Measurements from ENCODE around the gene ARHGEF16. TPM values are rescaled to one million over a fixed set of nuclear protein-coding genes. Genes with fewer than 3 reads are reported as not detected.

ARHGEF16 gene
- total and polyA plus RNA-seq, 2 experiments from 2014 or later, result not detected

DNA sequence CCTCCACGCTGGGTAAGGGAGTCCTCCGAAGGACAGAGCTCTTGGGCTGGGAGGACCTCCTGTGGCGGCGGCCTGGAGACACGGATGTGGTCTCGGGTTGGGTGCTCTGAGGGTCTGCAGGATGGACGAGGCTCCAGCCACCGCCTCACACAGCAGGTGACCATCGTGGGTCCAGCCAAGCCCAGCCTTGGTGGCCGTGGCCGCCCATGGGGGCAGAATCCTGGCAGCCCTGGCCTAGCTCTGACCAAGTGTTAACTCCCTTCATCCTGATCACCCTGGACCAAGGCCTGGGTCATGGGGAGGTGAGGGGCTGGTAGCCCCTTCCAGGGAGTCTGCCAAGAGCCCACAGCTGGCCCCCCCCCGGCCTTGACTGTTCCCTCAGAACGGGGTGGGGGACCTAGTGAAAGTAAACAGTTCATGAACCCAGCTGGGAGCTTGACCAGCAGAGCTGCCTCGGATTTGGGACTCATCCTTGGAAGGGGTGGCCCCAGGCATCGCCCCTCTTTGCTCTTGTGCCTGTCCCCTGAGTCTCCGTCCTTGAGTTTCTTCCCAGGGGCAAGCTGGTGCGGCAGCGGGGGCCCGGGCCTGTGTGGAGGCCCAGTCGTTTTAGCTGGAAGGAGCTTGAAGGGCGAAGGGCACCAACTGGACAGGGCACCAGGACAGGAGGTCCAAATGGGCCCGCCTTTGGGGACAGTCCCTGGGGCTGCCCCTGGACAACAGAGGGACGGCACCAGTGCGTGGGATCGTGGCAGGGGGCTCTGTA, 17.8 kb downstream of the ARHGEF16 start:
- no peak overlapping the region for H3K4me3 ChIP-seq
- H3K9me3 ChIP-seq (ENCODE audit: low read depth), result no peaks in the 10 kb centered on the region
- in situ Hi-C loops (cut with MboI), result no loop called here
- DNase-seq, result no peak
- no peaks in the 10 kb centered on the region for H3K9me2 ChIP-seq (ENCODE audit: insufficient read depth)
- peaks cover 9% of the 10 kb centered on the region for H3K4me1 ChIP-seq (ENCODE audit: insufficient read depth)
- no peaks in the 10 kb centered on the region for H4K20me1 ChIP-seq (ENCODE audit: insufficient read depth)
- H2AFZ ChIP-seq, result no peak overlapping the region
- no peak overlapping the region for H3K27ac ChIP-seq
- H3K79me2 ChIP-seq (ENCODE audit: insufficient read depth), result no peaks in the 10 kb centered on the region
- no peak overlapping the region for H3K4me2 ChIP-seq (ENCODE audit: unreplicated experiment)
- no peak overlapping the region for H3K9ac ChIP-seq
- no peaks in the 10 kb centered on the region for H3K36me3 ChIP-seq (ENCODE audit: low read depth)
- no peaks in the 10 kb centered on the region for H3K27me3 ChIP-seq (replicated peaks; ENCODE audit: insufficient read depth)
- TF ChIP-seq EZH2 (IDR thresholded peaks at IDR 0.05; ENCODE audit: insufficient read depth, poor library complexity, severe bottlenecking) (no peak), EZH2phosphoT487 (IDR thresholded peaks at IDR 0.05; ENCODE audit: insufficient read depth, low read depth) (no peak)
- WGBS, 2 experiments (ENCODE audit: low coverage in 1 of 2, low lambda C conversion rate in 2 of 2, missing lambda C conversion rate in 2 of 2), result 90 to 93% methylated on average over 22 to 25 of the region's 25 CpGs
- no peaks in the 10 kb centered on the region; the same call in 1 of the 2 replicates for H3F3A ChIP-seq (ENCODE audit: insufficient read depth)

DNA sequence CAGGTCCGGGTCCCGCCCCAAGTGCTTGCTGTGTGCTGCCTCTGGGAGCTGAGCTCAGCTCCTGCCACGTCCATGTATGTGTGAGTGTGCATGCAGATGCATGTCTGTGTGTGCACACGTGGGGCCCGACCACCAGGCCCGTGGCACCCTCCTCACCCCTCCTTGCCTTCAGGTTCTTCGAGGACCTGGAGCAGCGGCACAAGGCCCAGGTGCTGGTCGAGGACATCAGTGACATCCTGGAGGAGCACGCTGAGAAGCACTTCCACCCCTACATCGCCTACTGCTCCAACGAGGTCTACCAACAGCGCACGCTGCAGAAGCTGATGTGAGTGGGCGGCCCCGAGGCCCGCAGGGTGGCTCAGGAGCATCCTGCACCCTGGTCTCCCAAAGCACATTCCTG, 18.4 kb downstream of the ARHGEF16 start:
- 81 to 85% methylated on average over 17 of the region's 17 CpGs for WGBS, 2 experiments (ENCODE audit: low coverage in 1 of 2, low lambda C conversion rate in 2 of 2, missing lambda C conversion rate in 2 of 2)
- Histone ChIP-seq H3K79me2 (ENCODE audit: insufficient read depth) (no peaks in the 10 kb centered on the region), H3K4me3 (no peak overlapping the region), H3K27me3 (replicated peaks; ENCODE audit: insufficient read depth) (no peaks in the 10 kb centered on the region), H3K36me3 (ENCODE audit: low read depth) (no peaks in the 10 kb centered on the region), H3K4me1 (ENCODE audit: insufficient read depth) (peaks cover 9% of the 10 kb centered on the region), H4K20me1 (ENCODE audit: insufficient read depth) (no peaks in the 10 kb centered on the region), H3K9me2 (ENCODE audit: insufficient read depth) (no peaks in the 10 kb centered on the region), H3F3A (ENCODE audit: insufficient read depth) (no peaks in the 10 kb centered on the region; the same call in 1 of the 2 replicates), H3K4me2 (ENCODE audit: unreplicated experiment) (no peak overlapping the region), H3K9ac (no peak overlapping the region), H2AFZ (no peak overlapping the region), H3K27ac (no peak overlapping the region), H3K9me3 (ENCODE audit: low read depth) (no peaks in the 10 kb centered on the region)
- in situ Hi-C loops (cut with MboI), result no loop called here
- DNase-seq, result no peak
- TF ChIP-seq EZH2 (IDR thresholded peaks at IDR 0.05; ENCODE audit: insufficient read depth, poor library complexity, severe bottlenecking), result no peak
- TF ChIP-seq EZH2phosphoT487 (IDR thresholded peaks at IDR 0.05; ENCODE audit: insufficient read depth, low read depth), result no peak

DNA sequence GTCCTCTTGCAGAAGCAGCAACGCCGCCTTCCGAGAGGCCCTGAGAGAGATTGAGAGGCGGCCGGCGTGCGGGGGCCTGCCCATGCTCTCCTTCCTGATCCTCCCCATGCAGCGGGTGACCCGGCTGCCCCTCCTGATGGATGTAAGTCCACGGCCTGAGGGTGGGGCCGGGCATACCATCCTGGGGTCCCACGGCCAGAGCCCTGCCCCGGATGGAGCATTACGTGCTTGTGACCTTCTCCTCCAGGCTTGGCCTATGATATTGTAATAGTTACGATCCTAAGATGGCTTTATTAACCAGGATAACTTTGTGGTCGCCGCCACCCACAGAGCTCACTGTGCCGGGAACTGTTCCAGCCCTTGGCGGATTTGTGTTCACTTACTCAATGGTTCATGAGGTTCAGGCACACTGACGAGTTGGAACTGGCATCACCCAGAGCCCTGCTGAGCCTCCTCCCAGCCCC, 18.9 kb downstream of the ARHGEF16 start:
- peaks cover 9% of the 10 kb centered on the region for H3K4me1 ChIP-seq (ENCODE audit: insufficient read depth)
- no peaks in the 10 kb centered on the region for H3K79me2 ChIP-seq (ENCODE audit: insufficient read depth)
- TF ChIP-seq EZH2 (IDR thresholded peaks at IDR 0.05; ENCODE audit: insufficient read depth, poor library complexity, severe bottlenecking) (no peak), EZH2phosphoT487 (IDR thresholded peaks at IDR 0.05; ENCODE audit: insufficient read depth, low read depth) (no peak)
- no peaks in the 10 kb centered on the region for H3K36me3 ChIP-seq (ENCODE audit: low read depth)
- H2AFZ ChIP-seq, result no peak overlapping the region
- no peak overlapping the region for H3K4me3 ChIP-seq
- no peak overlapping the region for H3K27ac ChIP-seq
- no peaks in the 10 kb centered on the region; the same call in 1 of the 2 replicates for H3F3A ChIP-seq (ENCODE audit: insufficient read depth)
- no peaks in the 10 kb centered on the region for H3K9me2 ChIP-seq (ENCODE audit: insufficient read depth)
- WGBS, 2 experiments (ENCODE audit: low coverage in 1 of 2, low lambda C conversion rate in 2 of 2, missing lambda C conversion rate in 2 of 2), result 1 to 6% methylated on average over 20 of the region's 20 CpGs
- no peaks in the 10 kb centered on the region for H4K20me1 ChIP-seq (ENCODE audit: insufficient read depth)
- peak; percentile 91 for DNase-seq
- in situ Hi-C loops (cut with MboI), result no loop called here
- H3K27me3 ChIP-seq (replicated peaks; ENCODE audit: insufficient read depth), result no peaks in the 10 kb centered on the region
- H3K9me3 ChIP-seq (ENCODE audit: low read depth), result no peaks in the 10 kb centered on the region
- H3K9ac ChIP-seq, result no peak overlapping the region
- no peak overlapping the region for H3K4me2 ChIP-seq (ENCODE audit: unreplicated experiment)

DNA sequence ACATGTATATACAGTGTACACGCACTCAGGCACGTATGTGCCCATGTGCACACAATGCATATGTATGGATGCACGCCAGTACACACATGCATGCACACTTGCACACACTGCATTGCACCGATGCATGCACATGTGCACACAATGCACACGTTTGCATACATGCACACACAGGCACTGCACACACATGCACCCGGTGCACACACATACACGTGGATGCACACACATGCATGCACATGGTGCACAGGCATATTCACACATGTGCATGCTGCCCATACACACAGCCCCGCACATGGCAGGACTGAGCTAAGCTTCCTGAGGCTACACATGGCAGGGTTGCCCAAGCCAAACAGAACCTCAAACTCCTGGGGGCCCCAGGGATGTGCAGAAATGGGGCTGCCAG, 19.6 kb downstream of the ARHGEF16 start:
- Histone ChIP-seq H3K4me2 (ENCODE audit: unreplicated experiment) (no peak overlapping the region), H3K4me1 (ENCODE audit: insufficient read depth) (peaks cover 9% of the 10 kb centered on the region), H3K9ac (no peak overlapping the region), H2AFZ (no peak overlapping the region), H3K9me2 (ENCODE audit: insufficient read depth) (no peaks in the 10 kb centered on the region), H3K79me2 (ENCODE audit: insufficient read depth) (no peaks in the 10 kb centered on the region), H4K20me1 (ENCODE audit: insufficient read depth) (no peaks in the 10 kb centered on the region), H3K27ac (no peak overlapping the region), H3K36me3 (ENCODE audit: low read depth) (no peaks in the 10 kb centered on the region), H3F3A (ENCODE audit: insufficient read depth) (no peaks in the 10 kb centered on the region; the same call in 1 of the 2 replicates), H3K4me3 (no peak overlapping the region), H3K9me3 (ENCODE audit: low read depth) (no peaks in the 10 kb centered on the region), H3K27me3 (replicated peaks; ENCODE audit: insufficient read depth) (no peaks in the 10 kb centered on the region)
- TF ChIP-seq EZH2phosphoT487 (IDR thresholded peaks at IDR 0.05; ENCODE audit: insufficient read depth, low read depth) (no peak), EZH2 (IDR thresholded peaks at IDR 0.05; ENCODE audit: insufficient read depth, poor library complexity, severe bottlenecking) (no peak)
- no peak for DNase-seq
- in situ Hi-C loops (cut with MboI), result no loop called here
- 12 to 21% methylated on average over 8 of the region's 8 CpGs for WGBS, 2 experiments (ENCODE audit: low coverage in 1 of 2, low lambda C conversion rate in 2 of 2, missing lambda C conversion rate in 2 of 2)

Data from GM23248 (cell line).